ENCODE data around the gene FAM180A. TPM values are rescaled to one million over a fixed set of nuclear protein-coding genes. Genes with fewer than 3 reads are reported as not detected.
A peak's percentile ranks its signal among the peaks of the same experiment; 100 is the strongest.

Gene FAM180A
- polyA plus RNA-seq, 1 experiment = 5.5 TPM

- H3K27ac ChIP-seq (ENCODE audit: low read depth, low read length) = no peak overlapping the region
- H3K27me3 ChIP-seq (ENCODE audit: control insufficient read depth, insufficient read depth, low read length) = no peaks in the 10 kb centered on the region
- TF ChIP-seq CTCF (IDR thresholded peaks at IDR 0.05; ENCODE audit: low read depth, low read length) = no peak
- ChIA-PET CTCF (interaction anchor here (1.4 to 1.5 kb wide), 2 partner anchors 27 to 62 kb away, joined by 6 read pairs; no protein-coding TSS in a partner anchor), POLR2A (interaction anchor here (0.6 kb wide), 1 partner anchor 1149 kb away, joined by 3 read pairs; no protein-coding TSS in a partner anchor)
- H3K9me3 ChIP-seq (ENCODE audit: control insufficient read depth, insufficient read depth, low read length) = no peaks in the 10 kb centered on the region
- H3K4me3 ChIP-seq (ENCODE audit: low read depth, low read length) = no peak overlapping the region
- DNase-seq (ENCODE audit: low read depth, low spot score) = no peak
Observed at GRCh38 chr7:135773464-135773863, 24.9 kb upstream of the FAM180A start.

- POLR2A ChIA-PET = no interaction called here
- CTCF ChIA-PET = interaction anchor here (1.4 to 2.2 kb wide), 3 partner anchors 28 to 100 kb away, joined by 6 to 9 read pairs (median 8); no protein-coding TSS in a partner anchor
- no peak overlapping the region for H3K4me3 ChIP-seq (ENCODE audit: low read depth, low read length)
- DNase-seq (ENCODE audit: low read depth, low spot score) = no peak
- no peak for TF ChIP-seq CTCF (IDR thresholded peaks at IDR 0.05; ENCODE audit: low read depth, low read length)
- no peak overlapping the region for H3K27ac ChIP-seq (ENCODE audit: low read depth, low read length)
- no peaks in the 10 kb centered on the region for H3K9me3 ChIP-seq (ENCODE audit: control insufficient read depth, insufficient read depth, low read length)
- peaks cover 3% of the 10 kb centered on the region for H3K27me3 ChIP-seq (ENCODE audit: control insufficient read depth, insufficient read depth, low read length)
Observed at GRCh38 chr7:135772639-135773222, 24.1 kb upstream of the FAM180A start.

GRCh38 chr7:135771961-135772638 lies 23.5 kb upstream of the FAM180A start:
- Histone ChIP-seq H3K27me3 (ENCODE audit: control insufficient read depth, insufficient read depth, low read length) (peaks cover 5% of the 10 kb centered on the region), H3K27ac (ENCODE audit: low read depth, low read length) (no peak overlapping the region), H3K4me3 (ENCODE audit: low read depth, low read length) (no peak overlapping the region), H3K9me3 (ENCODE audit: control insufficient read depth, insufficient read depth, low read length) (no peaks in the 10 kb centered on the region)
- CTCF ChIA-PET = interaction anchor here (0.9 to 2.2 kb wide), 6 partner anchors 29 to 238 kb away, joined by 3 to 9 read pairs (median 6); partner anchors contain the start of gene STMP1
- DNase-seq (ENCODE audit: low read depth, low spot score) = peak; percentile 37
- POLR2A ChIA-PET = no interaction called here
- TF ChIP-seq CTCF (IDR thresholded peaks at IDR 0.05; ENCODE audit: low read depth, low read length) = no peak

- H3K9me3 ChIP-seq (ENCODE audit: control insufficient read depth, insufficient read depth, low read length) = no peaks in the 10 kb centered on the region
- no peak overlapping the region for H3K4me3 ChIP-seq (ENCODE audit: low read depth, low read length)
- H3K27ac ChIP-seq (ENCODE audit: low read depth, low read length) = no peak overlapping the region
- ChIA-PET CTCF (interaction anchor here (0.9 to 2.2 kb wide), 4 partner anchors 30 to 239 kb away, joined by 3 to 9 read pairs (median 6); partner anchors contain the start of gene STMP1), POLR2A (no interaction called here)
- peaks cover 7% of the 10 kb centered on the region for H3K27me3 ChIP-seq (ENCODE audit: control insufficient read depth, insufficient read depth, low read length)
- TF ChIP-seq CTCF (IDR thresholded peaks at IDR 0.05; ENCODE audit: low read depth, low read length) = no peak
- no peak for DNase-seq (ENCODE audit: low read depth, low spot score)
Observed at GRCh38 chr7:135771051-135771450, 22.4 kb upstream of the FAM180A start.

GRCh38 chr7:135770139-135770710 lies 21.6 kb upstream of the FAM180A start:
- Histone ChIP-seq H3K9me3 (ENCODE audit: control insufficient read depth, insufficient read depth, low read length) (no peaks in the 10 kb centered on the region), H3K4me3 (ENCODE audit: low read depth, low read length) (no peak overlapping the region), H3K27me3 (ENCODE audit: control insufficient read depth, insufficient read depth, low read length) (peaks cover 7% of the 10 kb centered on the region), H3K27ac (ENCODE audit: low read depth, low read length) (peak overlapping the region; percentile 31)
- POLR2A ChIA-PET = no interaction called here
- TF ChIP-seq CTCF (IDR thresholded peaks at IDR 0.05; ENCODE audit: low read depth, low read length) = no peak
- CTCF ChIA-PET = no interaction called here
- DNase-seq (ENCODE audit: low read depth, low spot score) = peak; percentile 54
